Glutamatergic neuron (in vitro differentiated cells): ENCODE measurements around the gene MAP3K1. TPM values are rescaled to one million over a fixed set of nuclear protein-coding genes. Genes with fewer than 3 reads are reported as not detected.

Experiments
- DNase-seq: peaks from one replicate; pipeline ENCODE4 v3.0.0; 2022
- H3K27ac Mint-ChIP-seq: one replicate; pipeline ENCODE4 v1.8.0; 2020; ENCODE audit warnings: mild to moderate bottlenecking, mixed read lengths, inconsistent platforms; ENCODE audit not compliant: unreplicated experiment
- H3K27me3 Mint-ChIP-seq: one replicate; pipeline ENCODE4 v1.8.0; 2020; ENCODE audit warnings: mild to moderate bottlenecking, moderate library complexity, mixed read lengths, inconsistent platforms; ENCODE audit not compliant: unreplicated experiment
- H3K36me3 Mint-ChIP-seq: one replicate; pipeline ENCODE4 v1.8.0; 2020; ENCODE audit warnings: mild to moderate bottlenecking, mixed read lengths, inconsistent platforms; ENCODE audit not compliant: unreplicated experiment
- H3K4me1 Mint-ChIP-seq: one replicate; pipeline ENCODE4 v1.8.0; 2020; ENCODE audit warnings: mild to moderate bottlenecking, low read depth, mixed read lengths, inconsistent platforms; ENCODE audit not compliant: unreplicated experiment
- H3K4me3 Mint-ChIP-seq: one replicate; pipeline ENCODE4 v1.8.0; 2020; ENCODE audit warnings: mild to moderate bottlenecking, mixed read lengths, inconsistent platforms; ENCODE audit not compliant: unreplicated experiment
- H3K9me3 Mint-ChIP-seq: one replicate; pipeline ENCODE4 v1.8.0; 2020; ENCODE audit warnings: mild to moderate bottlenecking, moderate library complexity, mixed read lengths, inconsistent platforms; ENCODE audit not compliant: unreplicated experiment
- CTCF ChIP-seq: fragments of 200-600 bp; sonication (generic); IDR thresholded peaks from one replicate; pipeline ENCODE4 v1.5.0; 2021; ENCODE audit not compliant: partially characterized antibody, unreplicated experiment
- total RNA-seq: library from RNA; stranded (reverse); fragmentation: NEBNext Ultra II Directional; extraction: Animal tissue kit (Norgen Biotek cat#: 25700); gene quantifications from one replicate; pipeline ENCODE4 v1.2.1, GENCODE V29; 2021; ENCODE audit not compliant: unreplicated experiment

MAP3K1 gene
- total RNA-seq, 1 donor from 2014 or later, result 10.1 TPM

- no peak overlapping the region for H3K4me3 Mint-ChIP-seq
Observed at GRCh38 chr5:56837381-56837780, 22.0 kb downstream of the MAP3K1 start.

DNA sequence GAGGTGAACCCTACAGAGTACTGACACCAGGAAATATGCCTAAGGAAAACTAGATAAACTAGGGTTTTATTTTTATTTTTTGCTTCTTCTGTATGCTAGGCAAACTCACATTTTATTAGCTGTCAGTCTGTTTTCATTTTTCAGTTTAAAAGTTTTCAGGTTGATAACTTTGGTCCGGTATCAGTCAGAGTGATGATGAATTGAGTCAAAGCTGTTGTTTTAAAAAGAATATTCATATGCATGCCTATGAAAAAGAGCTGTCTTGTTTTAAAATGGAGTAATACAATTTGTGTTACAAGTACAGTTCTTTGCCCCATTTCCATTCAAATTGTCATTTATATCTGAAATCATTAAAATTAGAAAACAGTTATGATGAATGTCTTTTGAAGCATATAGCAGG is 22.6 kb downstream of the MAP3K1 start:
- peaks cover 13% of the 10 kb centered on the region for H3K4me1 Mint-ChIP-seq
- H3K9me3 Mint-ChIP-seq, result no peaks in the 10 kb centered on the region
- no peaks in the 10 kb centered on the region for H3K27me3 Mint-ChIP-seq
- no peak overlapping the region for H3K4me3 Mint-ChIP-seq
- DNase-seq, result no peak
- no peak overlapping the region for H3K27ac Mint-ChIP-seq
- no peak for TF ChIP-seq CTCF
- no peaks in the 10 kb centered on the region for H3K36me3 Mint-ChIP-seq

More at GRCh38 chr5:56837381-56837780, 22.0 kb downstream of the MAP3K1 start:
- H3K4me1 Mint-ChIP-seq, result peaks cover 13% of the 10 kb centered on the region
- TF ChIP-seq CTCF, result no peak
- no peak for DNase-seq
- H3K9me3 Mint-ChIP-seq, result no peaks in the 10 kb centered on the region
- no peaks in the 10 kb centered on the region for H3K27me3 Mint-ChIP-seq
- no peaks in the 10 kb centered on the region for H3K36me3 Mint-ChIP-seq
- H3K27ac Mint-ChIP-seq, result no peak overlapping the region

- DNase-seq, result no peak
- Mint-ChIP-seq H3K27ac (no peak overlapping the region), H3K27me3 (no peaks in the 10 kb centered on the region), H3K9me3 (no peaks in the 10 kb centered on the region), H3K4me3 (no peak overlapping the region), H3K4me1 (peaks cover 9% of the 10 kb centered on the region), H3K36me3 (no peaks in the 10 kb centered on the region)
- no peak for TF ChIP-seq CTCF
Observed at GRCh38 chr5:56838409-56839039, 23.2 kb downstream of the MAP3K1 start.

DNA sequence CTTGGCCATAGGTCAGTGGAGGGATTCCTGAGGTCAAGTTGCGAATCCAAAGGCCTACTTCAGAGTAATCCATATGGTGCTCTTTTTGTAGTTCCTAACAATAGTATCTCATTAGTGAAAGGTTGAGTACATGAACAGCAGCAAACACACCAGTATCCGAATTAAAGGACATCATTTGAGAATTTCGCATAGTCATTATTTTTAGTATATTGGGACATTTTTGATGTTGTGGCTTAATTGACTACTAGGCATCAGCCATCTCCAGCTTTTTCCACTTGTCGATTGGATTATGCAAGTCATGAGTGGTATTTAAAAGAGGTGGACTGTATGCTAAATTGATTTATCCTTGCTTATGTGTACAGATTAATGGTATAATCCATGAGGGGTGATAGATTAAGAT is 23.7 kb downstream of the MAP3K1 start:
- Mint-ChIP-seq H3K27ac (no peak overlapping the region), H3K36me3 (no peaks in the 10 kb centered on the region), H3K4me1 (peaks cover 9% of the 10 kb centered on the region), H3K4me3 (no peak overlapping the region), H3K9me3 (no peaks in the 10 kb centered on the region), H3K27me3 (no peaks in the 10 kb centered on the region)
- DNase-seq, result no peak
- TF ChIP-seq CTCF, result no peak

GRCh38 chr5:56840597-56840996 is 25.2 kb downstream of the MAP3K1 start:
- DNase-seq, result no peak
- Mint-ChIP-seq H3K36me3 (no peaks in the 10 kb centered on the region), H3K4me3 (no peak overlapping the region), H3K9me3 (no peaks in the 10 kb centered on the region), H3K27me3 (no peaks in the 10 kb centered on the region), H3K4me1 (peaks cover 9% of the 10 kb centered on the region), H3K27ac (no peak overlapping the region)
- no peak for TF ChIP-seq CTCF
